ENCODE results near the gene NRG4. TPM values are rescaled to one million over a fixed set of nuclear protein-coding genes. Genes with fewer than 3 reads are reported as not detected.

NRG4 gene
- total RNA-seq, 1 donor from 2014 or later = not detected

- DNase-seq (ENCODE audit: low read depth) = no peak
- Histone ChIP-seq H3K36me3 (ENCODE audit: control insufficient read depth, insufficient read depth, low read length) (no peaks in the 10 kb centered on the region), H3K27me3 (ENCODE audit: control insufficient read depth, insufficient read depth, low read length) (no peaks in the 10 kb centered on the region), H3K4me3 (ENCODE audit: low read depth, low read length) (no peak overlapping the region)
- TF ChIP-seq CTCF (IDR thresholded peaks at IDR 0.05; ENCODE audit: insufficient read depth, low read length, poor library complexity, severe bottlenecking) = no peak
These were observed 69.0 kb downstream of the NRG4 start for GRCh38 chr15:75943246-75943645.

GRCh38 chr15:75942464-75942863, 69.8 kb downstream of the NRG4 start:
- Histone ChIP-seq H3K4me3 (ENCODE audit: low read depth, low read length) (no peak overlapping the region), H3K36me3 (ENCODE audit: control insufficient read depth, insufficient read depth, low read length) (no peaks in the 10 kb centered on the region), H3K27me3 (ENCODE audit: control insufficient read depth, insufficient read depth, low read length) (no peaks in the 10 kb centered on the region)
- TF ChIP-seq CTCF (IDR thresholded peaks at IDR 0.05; ENCODE audit: insufficient read depth, low read length, poor library complexity, severe bottlenecking) = no peak
- no peak for DNase-seq (ENCODE audit: low read depth)

GRCh38 chr15:75930866-75931265, 81.4 kb downstream of the NRG4 start:
- Histone ChIP-seq H3K36me3 (ENCODE audit: control insufficient read depth, insufficient read depth, low read length) (no peaks in the 10 kb centered on the region), H3K4me3 (ENCODE audit: low read depth, low read length) (no peak overlapping the region), H3K27me3 (ENCODE audit: control insufficient read depth, insufficient read depth, low read length) (no peaks in the 10 kb centered on the region)
- no peak for TF ChIP-seq CTCF (IDR thresholded peaks at IDR 0.05; ENCODE audit: insufficient read depth, low read length, poor library complexity, severe bottlenecking)
- DNase-seq (ENCODE audit: low read depth) = no peak

GRCh38 chr15:75929799-75930565, 82.2 kb downstream of the NRG4 start:
- Histone ChIP-seq H3K36me3 (ENCODE audit: control insufficient read depth, insufficient read depth, low read length) (no peaks in the 10 kb centered on the region), H3K4me3 (ENCODE audit: low read depth, low read length) (no peak overlapping the region), H3K27me3 (ENCODE audit: control insufficient read depth, insufficient read depth, low read length) (no peaks in the 10 kb centered on the region)
- TF ChIP-seq CTCF (IDR thresholded peaks at IDR 0.05; ENCODE audit: insufficient read depth, low read length, poor library complexity, severe bottlenecking) = no peak
- no peak for DNase-seq (ENCODE audit: low read depth)

- peak; percentile 63 for TF ChIP-seq CTCF (IDR thresholded peaks at IDR 0.05; ENCODE audit: insufficient read depth, low read length, poor library complexity, severe bottlenecking)
- Histone ChIP-seq H3K36me3 (ENCODE audit: control insufficient read depth, insufficient read depth, low read length) (no peaks in the 10 kb centered on the region), H3K4me3 (ENCODE audit: low read depth, low read length) (no peak overlapping the region), H3K27me3 (ENCODE audit: control insufficient read depth, insufficient read depth, low read length) (no peaks in the 10 kb centered on the region)
- DNase-seq (ENCODE audit: low read depth) = no peak
These were observed 83.3 kb downstream of the NRG4 start for GRCh38 chr15:75928680-75929608.
